Adrenal gland (tissue), 12 donors: ENCODE measurements around the gene TTC21B. TPM values are rescaled to one million over a fixed set of nuclear protein-coding genes. Genes with fewer than 3 reads are reported as not detected.

Experiments used
- DNase-seq, 7 donors: peaks; one replicate each; pipeline ENCODE4 v3.0.0-alpha.2; 2019 to 2020
- H3K27ac ChIP-seq, 5 donors: fragments of 200-600 bp; sonication (generic) in 4 of 5; 1 replicate in 3 of 5; 2 replicates in 2 of 5; pipeline versions ENCODE4 v1.5.1 to v1.8.0; 2016 to 2020; ENCODE audit warnings: mild to moderate bottlenecking in 1 of 5
- H3K27me3 ChIP-seq: fragments of 200-600 bp; 2 replicates; pipeline ENCODE4 v1.8.0; 2021
- H3K36me3 ChIP-seq, 2 donors: fragments of 200-600 bp; replicated peaks in 1 of 2; 1 replicate in 1 of 2; 2 replicates in 1 of 2; pipeline versions ENCODE4 v1.5.1 to v1.8.0; 2018 to 2022
- H3K4me1 ChIP-seq, 2 donors: fragments of 200-600 bp; replicated peaks in 1 of 2; 1 replicate in 1 of 2; 2 replicates in 1 of 2; pipeline versions ENCODE4 v1.5.1 to v1.8.0; 2018 to 2021
- H3K4me3 ChIP-seq, 4 donors: fragments of 200-600 bp; sonication (generic) in 3 of 4; one replicate each; pipeline ENCODE4 v1.5.1; 2016 to 2018
- H3K9me3 ChIP-seq, 3 donors: fragments of 200-600 bp; sonication (generic) in 1 of 3; replicated peaks in 1 of 3; 1 replicate in 2 of 3; 2 replicates in 1 of 3; pipeline versions ENCODE4 v1.5.1 to v1.8.0; 2016 to 2021
- POLR2A ChIP-seq, 2 donors: fragments of 450-650 bp; IDR thresholded peaks; one replicate each; pipeline ENCODE4 v1.6.1; 2017; ENCODE audit warnings: antibody characterized with exemption in 2 of 2, mild to moderate bottlenecking in 2 of 2, moderate library complexity in 1 of 2
- WGBS, 4 donors: extraction: QIAGEN DNeasy Blood & Tissue Kit in 2 of 4; methylation state at CpG; one replicate each; pipeline versions ENCODE4 v1.1.5 to v1.1.7; 2013 to 2017; 5-methylcytosine and 5-hydroxymethylcytosine counted together
- intact Hi-C, 2 donors: fragments of 100-400 bp; cut with DNase I; formaldehyde crosslinking; loops; one replicate each; pipeline versions ENCODE4 v1.14.1 to v1.15.0; 2022 to 2023
- polyA plus RNA-seq, 3 donors: library from polyadenylated mRNA; stranded (reverse); fragments of 200-250 nt in 2 of 3; fragments of 350-450 nt in 1 of 3; fragmentation: Illumina TruSeq in 1 of 3; extraction: RNeasy Lipid Tissue Mini Kit (QIAGEN cat#74804) in 1 of 3; gene quantifications; one replicate each; pipeline ENCODE4 v1.2.3, GENCODE V29; 2013 to 2014
- total RNA-seq, 9 donors: library from RNA; depleted of rRNA in 4 of 9; stranded (reverse); fragments of >200 nt in 4 of 9; fragments of 120-200 nt in 1 of 9; fragmentation: NEBNext Ultra II Directional in 1 of 9; extraction: Animal tissue kit (Norgen Biotek cat#: 25700) in 1 of 9; gene quantifications; one replicate each; pipeline versions ENCODE4 v1.1.0 to v1.2.4, GENCODE V29; 2013 to 2023
- TF ChIP-seq, protein P1 (sequence below), 6 experiments: fragments of 450-650 bp in 4 of 6; fragments of 200-600 bp in 2 of 6; sonication (generic) in 1 of 6; IDR thresholded peaks; 1 replicate in 5 of 6; 2 replicates in 1 of 6; pipeline versions ENCODE4 v1.5.1 to v1.8.0; 2016 to 2021; ENCODE audit warnings: antibody characterized with exemption in 6 of 6, mild to moderate bottlenecking in 2 of 6, moderate library complexity in 1 of 6
- donor health status: healthy with polysubstance abuse.
- donor health status: Bipolar disorder and iron deficiency.
- donor health status: DM: yes; HTN: yes; CAD: no.
- donor health status: DM: no; HTN: no; CAD: no.
- donor health status: DM: no; HTN: no; CAD: no.
- donor health status: DM: yes; HTN: yes; CAD: no.

TTC21B gene
- total and polyA plus RNA-seq, 12 donors, result 4.8 to 28.5 (median 10.0) TPM

DNA sequence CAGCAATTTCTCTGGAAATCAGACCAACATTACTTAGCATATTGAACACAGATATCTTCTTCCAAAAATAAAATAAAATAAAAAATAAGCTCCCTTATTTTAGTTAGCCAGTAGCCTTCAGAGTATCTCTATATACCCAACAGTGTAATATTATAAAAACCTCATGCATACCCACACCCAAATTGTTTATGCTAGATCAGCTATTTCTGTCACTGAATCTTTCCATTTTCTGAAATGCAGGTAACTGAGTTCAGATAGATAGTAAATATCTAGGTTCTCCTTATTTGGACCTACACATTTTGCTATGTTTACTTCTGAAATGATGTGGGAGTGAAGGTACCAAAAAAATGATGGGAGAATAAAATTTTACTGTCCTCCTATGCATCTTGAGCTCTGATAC, 39.9 kb downstream of the TTC21B start:
- H3K9me3 ChIP-seq, result no peaks in the 10 kb centered on the region
- no peak overlapping the region for H3K4me3 ChIP-seq
- H3K36me3 ChIP-seq, result peaks cover 0 to 35% of the 10 kb centered on the region in 2 donors
- H3K27ac ChIP-seq, result no peak overlapping the region
- intact Hi-C loops, result no loop called here
- no peaks in the 10 kb centered on the region for H3K27me3 ChIP-seq
- TF ChIP-seq POLR2A (IDR thresholded peaks at IDR 0.05), result no peak
- TF ChIP-seq, protein P1, sequence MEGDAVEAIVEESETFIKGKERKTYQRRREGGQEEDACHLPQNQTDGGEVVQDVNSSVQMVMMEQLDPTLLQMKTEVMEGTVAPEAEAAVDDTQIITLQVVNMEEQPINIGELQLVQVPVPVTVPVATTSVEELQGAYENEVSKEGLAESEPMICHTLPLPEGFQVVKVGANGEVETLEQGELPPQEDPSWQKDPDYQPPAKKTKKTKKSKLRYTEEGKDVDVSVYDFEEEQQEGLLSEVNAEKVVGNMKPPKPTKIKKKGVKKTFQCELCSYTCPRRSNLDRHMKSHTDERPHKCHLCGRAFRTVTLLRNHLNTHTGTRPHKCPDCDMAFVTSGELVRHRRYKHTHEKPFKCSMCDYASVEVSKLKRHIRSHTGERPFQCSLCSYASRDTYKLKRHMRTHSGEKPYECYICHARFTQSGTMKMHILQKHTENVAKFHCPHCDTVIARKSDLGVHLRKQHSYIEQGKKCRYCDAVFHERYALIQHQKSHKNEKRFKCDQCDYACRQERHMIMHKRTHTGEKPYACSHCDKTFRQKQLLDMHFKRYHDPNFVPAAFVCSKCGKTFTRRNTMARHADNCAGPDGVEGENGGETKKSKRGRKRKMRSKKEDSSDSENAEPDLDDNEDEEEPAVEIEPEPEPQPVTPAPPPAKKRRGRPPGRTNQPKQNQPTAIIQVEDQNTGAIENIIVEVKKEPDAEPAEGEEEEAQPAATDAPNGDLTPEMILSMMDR (IDR thresholded peaks at IDR 0.05), result no peak
- DNase-seq, result no peak
- H3K4me1 ChIP-seq, result no peaks in the 10 kb centered on the region

DNA sequence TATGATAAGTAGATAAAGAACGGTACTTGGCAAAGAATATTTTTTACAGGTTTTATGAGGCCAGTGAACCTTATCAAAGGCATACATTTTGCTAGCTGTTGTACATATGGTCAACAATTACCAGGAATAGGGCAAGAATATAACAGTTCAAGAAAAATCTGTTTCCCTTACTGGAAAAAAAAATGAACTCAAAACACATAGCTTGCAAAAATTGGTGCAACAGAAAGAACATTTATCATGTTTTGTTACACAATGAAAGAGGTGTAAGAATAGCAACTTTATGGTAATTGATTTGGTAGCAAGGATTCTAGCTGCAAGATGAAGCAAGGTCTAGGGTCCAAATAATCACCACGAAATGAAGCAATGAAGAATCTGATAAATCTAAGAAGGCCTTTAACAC, 41.6 kb downstream of the TTC21B start:
- no peaks in the 10 kb centered on the region for H3K4me1 ChIP-seq
- 91 to 94% (median 93%) methylated on average over 2 of the region's 2 CpGs for WGBS, 4 donors
- H3K9me3 ChIP-seq, result no peaks in the 10 kb centered on the region
- TF ChIP-seq POLR2A (IDR thresholded peaks at IDR 0.05), result no peak
- TF ChIP-seq, protein P1 (IDR thresholded peaks at IDR 0.05), result no peak
- no peak overlapping the region for H3K27ac ChIP-seq
- H3K36me3 ChIP-seq, result peaks cover 0 to 35% of the 10 kb centered on the region in 2 donors
- H3K27me3 ChIP-seq, result no peaks in the 10 kb centered on the region
- no peak for DNase-seq
- intact Hi-C loops, result no loop called here
- H3K4me3 ChIP-seq, result no peak overlapping the region

DNA sequence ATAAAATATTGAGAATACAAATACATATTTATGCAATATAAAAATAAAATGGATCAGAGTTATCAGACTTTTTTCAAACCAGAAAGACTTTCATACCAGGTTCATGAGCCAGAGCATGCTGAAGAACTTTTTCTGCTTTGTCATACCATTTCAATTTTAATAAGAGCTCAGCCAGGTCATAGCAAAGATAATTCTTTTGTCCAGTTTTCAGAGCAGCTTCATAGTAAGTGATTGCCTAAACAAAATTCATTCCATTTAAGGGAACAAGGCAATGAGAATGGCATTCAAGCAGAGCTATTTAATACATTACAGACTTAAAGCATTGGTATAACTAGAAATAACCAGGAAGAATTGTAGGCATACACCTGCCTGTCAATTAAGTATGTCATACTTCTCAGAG, 42.3 kb downstream of the TTC21B start:
- Histone ChIP-seq H3K4me1 (no peaks in the 10 kb centered on the region), H3K27ac (no peak overlapping the region), H3K4me3 (no peak overlapping the region), H3K36me3 (peaks cover 0 to 29% of the 10 kb centered on the region in 2 donors), H3K27me3 (no peaks in the 10 kb centered on the region), H3K9me3 (no peaks in the 10 kb centered on the region)
- DNase-seq, result no peak
- intact Hi-C loops, result no loop called here
- TF ChIP-seq, protein P1 (IDR thresholded peaks at IDR 0.05), result no peak
- no peak for TF ChIP-seq POLR2A (IDR thresholded peaks at IDR 0.05)

DNA sequence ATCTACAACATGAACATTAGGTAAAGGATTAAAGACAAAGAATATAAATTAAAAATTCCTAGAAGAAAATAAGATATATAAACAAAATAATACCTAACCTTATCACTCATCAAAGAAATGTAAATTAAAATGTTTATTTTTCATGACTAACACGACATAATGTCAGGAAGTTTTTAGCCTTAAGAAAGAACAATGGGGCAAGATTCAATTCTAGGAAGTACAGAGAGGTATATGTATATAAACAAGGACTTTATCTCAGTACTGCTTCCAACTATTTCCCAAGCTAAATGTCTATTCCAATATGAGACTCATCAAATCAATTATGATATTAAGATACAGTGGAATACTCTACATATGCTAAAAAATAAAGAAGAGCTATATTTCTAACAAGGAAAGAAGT, 44.1 kb downstream of the TTC21B start:
- intact Hi-C loops, result no loop called here
- H3K27me3 ChIP-seq, result no peaks in the 10 kb centered on the region
- no peak for TF ChIP-seq POLR2A (IDR thresholded peaks at IDR 0.05)
- TF ChIP-seq, protein P1 (IDR thresholded peaks at IDR 0.05), result no peak
- H3K36me3 ChIP-seq, result peaks cover 0 to 15% of the 10 kb centered on the region in 2 donors
- no peaks in the 10 kb centered on the region for H3K4me1 ChIP-seq
- DNase-seq, result no peak
- no peak overlapping the region for H3K27ac ChIP-seq
- H3K9me3 ChIP-seq, result no peaks in the 10 kb centered on the region
- H3K4me3 ChIP-seq, result no peak overlapping the region
- WGBS, 4 donors, result 83 to 89% (median 87%) methylated on average over 1 of the region's 1 CpG
